ENCODE results near the gene TMPRSS7.

- TF ChIP-seq CTCF (IDR thresholded peaks at IDR 0.05) (no peak), POLR2A (IDR thresholded peaks at IDR 0.05) (no peak)
These were observed 26.9 kb upstream of the TMPRSS7 start for GRCh38 chr3:112007633-112008032.
